K562 (cell line): Measurements from ENCODE around the gene MYOZ1. TPM values are rescaled to one million over a fixed set of nuclear protein-coding genes. Genes with fewer than 3 reads are reported as not detected.

Source experiments
- BCL6 ChIP-seq: fragments of 250-450 bp; sonication (Bioruptor Pico); IDR thresholded peaks from 2 replicates; pipeline ENCODE4 v1.4.0; 2020
- HEY1 ChIP-seq: fragments of 250-450 bp; sonication (Bioruptor Pico); IDR thresholded peaks from 2 replicates; pipeline ENCODE4 v1.5.0; 2020; ENCODE audit warnings: mild to moderate bottlenecking, moderate library complexity, borderline replicate concordance
- NFATC3 ChIP-seq: fragments of 450-650 bp; IDR thresholded peaks from 2 replicates; pipeline ENCODE4 v1.6.1; 2017; ENCODE audit warnings: mild to moderate bottlenecking
- RBM15 ChIP-seq: fragments of 200-400 bp; formaldehyde crosslinking; IDR thresholded peaks from 2 replicates; pipeline ENCODE4 v1.6.1; 2018; ENCODE audit warnings: mild to moderate bottlenecking, low read length, moderate library complexity; ENCODE audit not compliant: insufficient read depth
- TSC22D4 ChIP-seq: fragments of 450-650 bp; IDR thresholded peaks from 2 replicates; pipeline ENCODE4 v1.6.1; 2016; ENCODE audit warnings: missing genetic modification characterization, missing biosample characterization, control low read depth
- ZFP36 ChIP-seq: fragments of 150-350 bp; IDR thresholded peaks from 2 replicates; pipeline ENCODE4 v1.6.1; 2018; ENCODE audit warnings: low read length, low read depth; ENCODE audit not compliant: partially characterized antibody
- ZNF224 ChIP-seq: sonication (generic); formaldehyde crosslinking; IDR thresholded peaks from 2 replicates; pipeline ENCODE4 v1.8.0; 2022; ENCODE audit warnings: mild to moderate bottlenecking, missing genetic modification reagents
- polyA plus RNA-seq, 8 experiments: library from polyadenylated mRNA; depleted of rRNA in 4 of 8; stranded (reverse) in 5 of 8; unstranded in 3 of 8; fragments of >200 nt; fragmentation: Nextera tagmentation in 2 of 8; fragmentation: Illumina TruSeq in 1 of 8; extraction: Ambion mirVana in 2 of 8; extraction: Trizol in 1 of 8; gene quantifications; 2 replicates each; pipeline versions ENCODE4 v1.2.1 to v1.2.3, GENCODE V29; 2011 to 2014; ENCODE audit warnings: inconsistent platforms in 1 of 8, missing spikeins in 1 of 8
- total RNA-seq, 7 experiments: library from RNA; depleted of rRNA in 6 of 7; stranded (reverse); fragments of >200 nt in 6 of 7; fragmentation: Illumina TruSeq in 2 of 7; extraction: Trizol in 2 of 7; gene quantifications; 2 replicates each; pipeline versions ENCODE4 v1.2.1 to v1.2.3, GENCODE V29; 2011 to 2021; ENCODE audit warnings: low replicate concordance in 1 of 7
- TF ChIP-seq, protein P1 (sequence below): sonication (generic); formaldehyde crosslinking; IDR thresholded peaks from 2 replicates; pipeline ENCODE4 v1.4.0; 2020; ENCODE audit warnings: mild to moderate bottlenecking, missing genetic modification reagents
- TF ChIP-seq, protein P2 (sequence below): sonication (generic); formaldehyde crosslinking; IDR thresholded peaks from 2 replicates; pipeline ENCODE4 v1.5.0; 2020; ENCODE audit warnings: missing genetic modification reagents
- TF ChIP-seq, protein P3 (sequence below): fragments of 450-650 bp; IDR thresholded peaks from 2 replicates; pipeline ENCODE4 v1.6.1; 2016; ENCODE audit warnings: borderline replicate concordance
- TF ChIP-seq, protein P4 (sequence below): IDR thresholded peaks from 2 replicates; pipeline ENCODE4 v1.6.1; 2014; ENCODE audit warnings: antibody characterized with exemption
- TF ChIP-seq, protein P5 (sequence below), 2 experiments: fragments of 450-650 bp; IDR thresholded peaks; 2 replicates each; pipeline ENCODE4 v1.6.1; 2018; ENCODE audit warnings: mild to moderate bottlenecking in 2 of 2, low read depth in 1 of 2; ENCODE audit not compliant: partially characterized antibody in 2 of 2
- TF ChIP-seq, protein P6 (sequence below): IDR thresholded peaks from 2 replicates; pipeline ENCODE4 v1.6.1; 2011; ENCODE audit warnings: borderline replicate concordance, low read depth, mild to moderate bottlenecking, moderate library complexity, low read length; ENCODE audit not compliant: insufficient read depth, poor library complexity, severe bottlenecking

Gene MYOZ1
- total and polyA plus RNA-seq, 9 of the 15 experiments (the other 6 are each of a cell fraction or from before 2014, with no cell fraction given) = 0.03 to 0.18 (median 0.07) TPM; not detected in 5

DNA sequence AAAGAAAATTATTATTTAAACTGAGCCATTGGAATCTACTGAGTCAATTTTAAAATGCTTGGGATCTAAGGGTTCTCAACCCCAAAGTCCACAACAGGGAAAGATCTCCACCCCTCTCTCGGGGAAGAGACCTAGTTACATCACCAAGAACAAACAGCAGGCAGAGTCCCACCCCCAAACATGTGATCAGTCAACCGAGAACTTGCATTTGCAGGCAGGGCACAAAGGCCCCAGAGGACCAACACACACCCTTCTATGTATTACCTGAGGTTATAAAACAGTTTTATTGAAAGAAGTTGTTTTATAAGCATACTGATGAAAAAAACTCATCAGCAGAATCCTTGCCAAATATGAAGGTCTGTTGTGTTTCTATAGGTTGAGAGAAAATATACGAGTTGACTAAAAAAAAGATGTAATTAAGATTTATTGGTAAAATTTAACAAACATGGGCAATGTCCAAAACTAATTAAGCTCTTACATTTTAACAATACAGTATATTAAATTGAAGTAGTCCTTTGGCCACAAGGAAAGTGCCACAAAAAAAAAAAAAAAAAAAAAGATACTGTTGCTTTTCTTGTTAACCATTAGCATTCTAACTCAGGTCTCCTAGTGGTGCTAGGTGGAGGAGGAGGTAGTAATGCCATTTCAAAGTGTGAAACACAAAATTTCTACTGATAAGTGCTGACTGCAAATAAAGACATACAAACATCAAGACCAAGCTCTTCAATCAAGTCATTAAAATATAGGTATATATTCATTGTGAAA, 49.2 kb downstream of the MYOZ1 start (continued):
- TF ChIP-seq TSC22D4 (tag) = no peak
- TF ChIP-seq, protein P1, sequence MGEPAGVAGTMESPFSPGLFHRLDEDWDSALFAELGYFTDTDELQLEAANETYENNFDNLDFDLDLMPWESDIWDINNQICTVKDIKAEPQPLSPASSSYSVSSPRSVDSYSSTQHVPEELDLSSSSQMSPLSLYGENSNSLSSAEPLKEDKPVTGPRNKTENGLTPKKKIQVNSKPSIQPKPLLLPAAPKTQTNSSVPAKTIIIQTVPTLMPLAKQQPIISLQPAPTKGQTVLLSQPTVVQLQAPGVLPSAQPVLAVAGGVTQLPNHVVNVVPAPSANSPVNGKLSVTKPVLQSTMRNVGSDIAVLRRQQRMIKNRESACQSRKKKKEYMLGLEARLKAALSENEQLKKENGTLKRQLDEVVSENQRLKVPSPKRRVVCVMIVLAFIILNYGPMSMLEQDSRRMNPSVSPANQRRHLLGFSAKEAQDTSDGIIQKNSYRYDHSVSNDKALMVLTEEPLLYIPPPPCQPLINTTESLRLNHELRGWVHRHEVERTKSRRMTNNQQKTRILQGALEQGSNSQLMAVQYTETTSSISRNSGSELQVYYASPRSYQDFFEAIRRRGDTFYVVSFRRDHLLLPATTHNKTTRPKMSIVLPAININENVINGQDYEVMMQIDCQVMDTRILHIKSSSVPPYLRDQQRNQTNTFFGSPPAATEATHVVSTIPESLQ (CRISPR knock-in tag) = no peak
- TF ChIP-seq BCL6 (CRISPR knock-in tag) = no peak
- no peak for TF ChIP-seq ZFP36
- TF ChIP-seq ZNF224 = no peak
- no peak for TF ChIP-seq HEY1
- TF ChIP-seq, protein P2, sequence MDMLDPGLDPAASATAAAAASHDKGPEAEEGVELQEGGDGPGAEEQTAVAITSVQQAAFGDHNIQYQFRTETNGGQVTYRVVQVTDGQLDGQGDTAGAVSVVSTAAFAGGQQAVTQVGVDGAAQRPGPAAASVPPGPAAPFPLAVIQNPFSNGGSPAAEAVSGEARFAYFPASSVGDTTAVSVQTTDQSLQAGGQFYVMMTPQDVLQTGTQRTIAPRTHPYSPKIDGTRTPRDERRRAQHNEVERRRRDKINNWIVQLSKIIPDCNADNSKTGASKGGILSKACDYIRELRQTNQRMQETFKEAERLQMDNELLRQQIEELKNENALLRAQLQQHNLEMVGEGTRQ (CRISPR knock-in tag) = peak; percentile 65
- TF ChIP-seq, protein P3, sequence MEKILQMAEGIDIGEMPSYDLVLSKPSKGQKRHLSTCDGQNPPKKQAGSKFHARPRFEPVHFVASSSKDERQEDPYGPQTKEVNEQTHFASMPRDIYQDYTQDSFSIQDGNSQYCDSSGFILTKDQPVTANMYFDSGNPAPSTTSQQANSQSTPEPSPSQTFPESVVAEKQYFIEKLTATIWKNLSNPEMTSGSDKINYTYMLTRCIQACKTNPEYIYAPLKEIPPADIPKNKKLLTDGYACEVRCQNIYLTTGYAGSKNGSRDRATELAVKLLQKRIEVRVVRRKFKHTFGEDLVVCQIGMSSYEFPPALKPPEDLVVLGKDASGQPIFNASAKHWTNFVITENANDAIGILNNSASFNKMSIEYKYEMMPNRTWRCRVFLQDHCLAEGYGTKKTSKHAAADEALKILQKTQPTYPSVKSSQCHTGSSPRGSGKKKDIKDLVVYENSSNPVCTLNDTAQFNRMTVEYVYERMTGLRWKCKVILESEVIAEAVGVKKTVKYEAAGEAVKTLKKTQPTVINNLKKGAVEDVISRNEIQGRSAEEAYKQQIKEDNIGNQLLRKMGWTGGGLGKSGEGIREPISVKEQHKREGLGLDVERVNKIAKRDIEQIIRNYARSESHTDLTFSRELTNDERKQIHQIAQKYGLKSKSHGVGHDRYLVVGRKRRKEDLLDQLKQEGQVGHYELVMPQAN = no peak
- TF ChIP-seq RBM15 = no peak
- TF ChIP-seq, protein P4, sequence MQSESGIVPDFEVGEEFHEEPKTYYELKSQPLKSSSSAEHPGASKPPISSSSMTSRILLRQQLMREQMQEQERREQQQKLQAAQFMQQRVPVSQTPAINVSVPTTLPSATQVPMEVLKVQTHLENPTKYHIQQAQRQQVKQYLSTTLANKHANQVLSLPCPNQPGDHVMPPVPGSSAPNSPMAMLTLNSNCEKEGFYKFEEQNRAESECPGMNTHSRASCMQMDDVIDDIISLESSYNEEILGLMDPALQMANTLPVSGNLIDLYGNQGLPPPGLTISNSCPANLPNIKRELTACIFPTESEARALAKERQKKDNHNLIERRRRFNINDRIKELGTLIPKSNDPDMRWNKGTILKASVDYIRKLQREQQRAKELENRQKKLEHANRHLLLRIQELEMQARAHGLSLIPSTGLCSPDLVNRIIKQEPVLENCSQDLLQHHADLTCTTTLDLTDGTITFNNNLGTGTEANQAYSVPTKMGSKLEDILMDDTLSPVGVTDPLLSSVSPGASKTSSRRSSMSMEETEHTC = peak; percentile 32; the same call in 1 of the 2 replicates
- TF ChIP-seq, protein P5, sequence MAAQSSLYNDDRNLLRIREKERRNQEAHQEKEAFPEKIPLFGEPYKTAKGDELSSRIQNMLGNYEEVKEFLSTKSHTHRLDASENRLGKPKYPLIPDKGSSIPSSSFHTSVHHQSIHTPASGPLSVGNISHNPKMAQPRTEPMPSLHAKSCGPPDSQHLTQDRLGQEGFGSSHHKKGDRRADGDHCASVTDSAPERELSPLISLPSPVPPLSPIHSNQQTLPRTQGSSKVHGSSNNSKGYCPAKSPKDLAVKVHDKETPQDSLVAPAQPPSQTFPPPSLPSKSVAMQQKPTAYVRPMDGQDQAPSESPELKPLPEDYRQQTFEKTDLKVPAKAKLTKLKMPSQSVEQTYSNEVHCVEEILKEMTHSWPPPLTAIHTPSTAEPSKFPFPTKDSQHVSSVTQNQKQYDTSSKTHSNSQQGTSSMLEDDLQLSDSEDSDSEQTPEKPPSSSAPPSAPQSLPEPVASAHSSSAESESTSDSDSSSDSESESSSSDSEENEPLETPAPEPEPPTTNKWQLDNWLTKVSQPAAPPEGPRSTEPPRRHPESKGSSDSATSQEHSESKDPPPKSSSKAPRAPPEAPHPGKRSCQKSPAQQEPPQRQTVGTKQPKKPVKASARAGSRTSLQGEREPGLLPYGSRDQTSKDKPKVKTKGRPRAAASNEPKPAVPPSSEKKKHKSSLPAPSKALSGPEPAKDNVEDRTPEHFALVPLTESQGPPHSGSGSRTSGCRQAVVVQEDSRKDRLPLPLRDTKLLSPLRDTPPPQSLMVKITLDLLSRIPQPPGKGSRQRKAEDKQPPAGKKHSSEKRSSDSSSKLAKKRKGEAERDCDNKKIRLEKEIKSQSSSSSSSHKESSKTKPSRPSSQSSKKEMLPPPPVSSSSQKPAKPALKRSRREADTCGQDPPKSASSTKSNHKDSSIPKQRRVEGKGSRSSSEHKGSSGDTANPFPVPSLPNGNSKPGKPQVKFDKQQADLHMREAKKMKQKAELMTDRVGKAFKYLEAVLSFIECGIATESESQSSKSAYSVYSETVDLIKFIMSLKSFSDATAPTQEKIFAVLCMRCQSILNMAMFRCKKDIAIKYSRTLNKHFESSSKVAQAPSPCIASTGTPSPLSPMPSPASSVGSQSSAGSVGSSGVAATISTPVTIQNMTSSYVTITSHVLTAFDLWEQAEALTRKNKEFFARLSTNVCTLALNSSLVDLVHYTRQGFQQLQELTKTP (IDR thresholded peaks at IDR 0.05; ENCODE audit: low read depth in 1 of 2, partially characterized antibody in 2 of 2) = peak; percentile 14 to 27
- TF ChIP-seq, protein P6, sequence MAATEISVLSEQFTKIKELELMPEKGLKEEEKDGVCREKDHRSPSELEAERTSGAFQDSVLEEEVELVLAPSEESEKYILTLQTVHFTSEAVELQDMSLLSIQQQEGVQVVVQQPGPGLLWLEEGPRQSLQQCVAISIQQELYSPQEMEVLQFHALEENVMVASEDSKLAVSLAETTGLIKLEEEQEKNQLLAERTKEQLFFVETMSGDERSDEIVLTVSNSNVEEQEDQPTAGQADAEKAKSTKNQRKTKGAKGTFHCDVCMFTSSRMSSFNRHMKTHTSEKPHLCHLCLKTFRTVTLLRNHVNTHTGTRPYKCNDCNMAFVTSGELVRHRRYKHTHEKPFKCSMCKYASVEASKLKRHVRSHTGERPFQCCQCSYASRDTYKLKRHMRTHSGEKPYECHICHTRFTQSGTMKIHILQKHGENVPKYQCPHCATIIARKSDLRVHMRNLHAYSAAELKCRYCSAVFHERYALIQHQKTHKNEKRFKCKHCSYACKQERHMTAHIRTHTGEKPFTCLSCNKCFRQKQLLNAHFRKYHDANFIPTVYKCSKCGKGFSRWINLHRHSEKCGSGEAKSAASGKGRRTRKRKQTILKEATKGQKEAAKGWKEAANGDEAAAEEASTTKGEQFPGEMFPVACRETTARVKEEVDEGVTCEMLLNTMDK = no peak
- no peak for TF ChIP-seq NFATC3
